ENCODE data around the gene CEP78. TPM values are rescaled to one million over a fixed set of nuclear protein-coding genes. Genes with fewer than 3 reads are reported as not detected.
A peak's percentile ranks its signal among the peaks of the same experiment; 100 is the strongest.

Gene CEP78
- total and polyA plus RNA-seq, 2 donors from 2014 or later, result 7.5 to 8.9 TPM

- intact Hi-C loops (cut with DNase I), result no loop called here
- no peaks in the 10 kb centered on the region for H3K27me3 ChIP-seq (ENCODE audit: control insufficient read depth, insufficient read depth, low read length)
Measured at GRCh38 chr9:78324068-78324650, 88.3 kb downstream of the CEP78 start.

GRCh38 chr9:78324682-78325081 is 88.8 kb downstream of the CEP78 start:
- peaks cover 0 to 15% (median 4%) of the 10 kb centered on the region in 3 donors for H3K4me1 ChIP-seq (ENCODE audit: control insufficient read depth in 2 of 3, insufficient read depth in 2 of 3, low read depth in 1 of 3, low read length in 3 of 3)
- no peak for DNase-seq
- H3K9ac ChIP-seq (ENCODE audit: low read length in 3 of 3), result no peak overlapping the region
- H3K4me3 ChIP-seq (ENCODE audit: low read length in 3 of 3), result no peak overlapping the region
- no peaks in the 10 kb centered on the region for H3K27me3 ChIP-seq (ENCODE audit: control insufficient read depth, insufficient read depth, low read length)
- FAIRE-seq, result no peak
- intact Hi-C loops (cut with DNase I), result no loop called here
- TF ChIP-seq CTCF (IDR thresholded peaks at IDR 0.05; ENCODE audit: borderline replicate concordance, extremely low read depth, insufficient read depth), result no peak
- peaks cover 0 to 4% (median 2%) of the 10 kb centered on the region in 3 donors for H3K36me3 ChIP-seq (ENCODE audit: control insufficient read depth in 2 of 3, insufficient read depth in 3 of 3, low read length in 3 of 3)
- H3K9me3 ChIP-seq (ENCODE audit: control insufficient read depth in 2 of 3, insufficient read depth in 1 of 3, low read length in 3 of 3), result no peaks in the 10 kb centered on the region
- H3K27ac ChIP-seq (ENCODE audit: low read depth in 2 of 2, low read length in 2 of 2), result peak overlapping the region; percentile 1 to 13

More at GRCh38 chr9:78324068-78324650, 88.3 kb downstream of the CEP78 start:
- peak overlapping the region in 1 of 2 donors; percentile 13 for H3K27ac ChIP-seq (ENCODE audit: low read depth in 2 of 2, low read length in 2 of 2)
- TF ChIP-seq CTCF (IDR thresholded peaks at IDR 0.05; ENCODE audit: borderline replicate concordance, extremely low read depth, insufficient read depth), result no peak
- no peak overlapping the region for H3K4me3 ChIP-seq (ENCODE audit: low read length in 3 of 3)
- H3K4me1 ChIP-seq (ENCODE audit: control insufficient read depth in 2 of 3, insufficient read depth in 2 of 3, low read depth in 1 of 3, low read length in 3 of 3), result peaks cover 0 to 15% (median 4%) of the 10 kb centered on the region in 3 donors
- no peak for DNase-seq
- no peak for FAIRE-seq
- no peaks in the 10 kb centered on the region for H3K9me3 ChIP-seq (ENCODE audit: control insufficient read depth in 2 of 3, insufficient read depth in 1 of 3, low read length in 3 of 3)
- peaks cover 0 to 4% (median 2%) of the 10 kb centered on the region in 3 donors for H3K36me3 ChIP-seq (ENCODE audit: control insufficient read depth in 2 of 3, insufficient read depth in 3 of 3, low read length in 3 of 3)
- H3K9ac ChIP-seq (ENCODE audit: low read length in 3 of 3), result no peak overlapping the region

- no peaks in the 10 kb centered on the region for H3K9me3 ChIP-seq (ENCODE audit: control insufficient read depth in 2 of 3, insufficient read depth in 1 of 3, low read length in 3 of 3)
- H3K27ac ChIP-seq (ENCODE audit: low read depth in 2 of 2, low read length in 2 of 2), result peak overlapping the region; percentile 1 to 13
- no peak for TF ChIP-seq CTCF (IDR thresholded peaks at IDR 0.05; ENCODE audit: borderline replicate concordance, extremely low read depth, insufficient read depth)
- H3K9ac ChIP-seq (ENCODE audit: low read length in 3 of 3), result no peak overlapping the region
- intact Hi-C loops (cut with DNase I), result no loop called here
- peaks cover 0 to 19% (median 4%) of the 10 kb centered on the region in 3 donors for H3K4me1 ChIP-seq (ENCODE audit: control insufficient read depth in 2 of 3, insufficient read depth in 2 of 3, low read depth in 1 of 3, low read length in 3 of 3)
- DNase-seq (peak in 4 of 5 donors; percentile 11 to 56 (median 35)), FAIRE-seq (no peak)
- H3K27me3 ChIP-seq (ENCODE audit: control insufficient read depth, insufficient read depth, low read length), result no peaks in the 10 kb centered on the region
- H3K36me3 ChIP-seq (ENCODE audit: control insufficient read depth in 2 of 3, insufficient read depth in 3 of 3, low read length in 3 of 3), result peaks cover 0 to 4% (median 0%) of the 10 kb centered on the region in 3 donors
- no peak overlapping the region for H3K4me3 ChIP-seq (ENCODE audit: low read length in 3 of 3)
Measured at GRCh38 chr9:78325343-78325742, 89.5 kb downstream of the CEP78 start.

All from kidney (tissue), 14 donors.